A549 treated with DMSO at 1 μM for 4 hours (cell line): Measurements from ENCODE around the gene HEY2. TPM values are rescaled to one million over a fixed set of nuclear protein-coding genes. Genes with fewer than 3 reads are reported as not detected.

Experiments used
- total RNA-seq: library from RNA; stranded (reverse); fragments of 200-300 nt; extraction: Qiagen RNA extraction; gene quantifications from 5 replicates; pipeline ENCODE4 v1.2.3, GENCODE V29; 2022; ENCODE audit warnings: low read depth

HEY2 gene
- 0.06 to 0.09 TPM (median 0.08 TPM) in 5 replicates for total RNA-seq

DNA sequence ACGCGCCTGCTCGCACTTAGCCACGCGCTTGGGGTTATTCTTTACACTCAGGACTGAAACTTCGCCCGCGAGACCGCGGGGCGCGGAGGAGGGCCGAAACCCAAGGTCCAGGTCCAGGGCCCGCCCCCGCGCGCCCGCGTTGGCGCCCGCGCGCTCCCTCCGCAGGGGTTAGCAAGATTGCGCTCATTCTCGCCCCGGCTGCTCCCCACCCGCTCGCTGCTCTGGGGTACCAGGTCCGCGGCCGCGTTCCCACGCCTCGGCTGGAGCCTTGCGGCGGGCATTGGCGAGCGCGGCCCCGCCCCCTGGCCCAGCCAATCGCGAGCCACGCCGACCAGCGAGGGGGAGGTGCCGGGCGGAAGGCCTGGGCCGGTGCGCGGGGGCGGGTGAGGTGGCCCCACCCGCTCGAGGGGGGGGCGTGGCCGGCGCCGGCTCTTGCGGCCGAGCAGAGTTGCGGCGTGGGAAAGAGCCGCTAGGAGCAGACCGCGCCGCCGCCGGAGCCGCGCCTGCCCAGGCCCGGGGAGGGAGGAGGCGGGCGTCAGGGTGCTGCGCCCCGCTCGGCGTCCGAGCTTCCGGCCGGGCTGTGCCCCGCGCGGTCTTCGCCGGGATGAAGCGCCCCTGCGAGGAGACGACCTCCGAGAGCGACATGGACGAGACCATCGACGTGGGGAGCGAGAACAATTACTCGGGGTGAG, at the start of gene HEY2:
TSS of gene HEY2 (plus strand) at position 460 of the 692 bp plus-strand sequence. CDS start at position 605, 145 bp downstream.

DNA sequence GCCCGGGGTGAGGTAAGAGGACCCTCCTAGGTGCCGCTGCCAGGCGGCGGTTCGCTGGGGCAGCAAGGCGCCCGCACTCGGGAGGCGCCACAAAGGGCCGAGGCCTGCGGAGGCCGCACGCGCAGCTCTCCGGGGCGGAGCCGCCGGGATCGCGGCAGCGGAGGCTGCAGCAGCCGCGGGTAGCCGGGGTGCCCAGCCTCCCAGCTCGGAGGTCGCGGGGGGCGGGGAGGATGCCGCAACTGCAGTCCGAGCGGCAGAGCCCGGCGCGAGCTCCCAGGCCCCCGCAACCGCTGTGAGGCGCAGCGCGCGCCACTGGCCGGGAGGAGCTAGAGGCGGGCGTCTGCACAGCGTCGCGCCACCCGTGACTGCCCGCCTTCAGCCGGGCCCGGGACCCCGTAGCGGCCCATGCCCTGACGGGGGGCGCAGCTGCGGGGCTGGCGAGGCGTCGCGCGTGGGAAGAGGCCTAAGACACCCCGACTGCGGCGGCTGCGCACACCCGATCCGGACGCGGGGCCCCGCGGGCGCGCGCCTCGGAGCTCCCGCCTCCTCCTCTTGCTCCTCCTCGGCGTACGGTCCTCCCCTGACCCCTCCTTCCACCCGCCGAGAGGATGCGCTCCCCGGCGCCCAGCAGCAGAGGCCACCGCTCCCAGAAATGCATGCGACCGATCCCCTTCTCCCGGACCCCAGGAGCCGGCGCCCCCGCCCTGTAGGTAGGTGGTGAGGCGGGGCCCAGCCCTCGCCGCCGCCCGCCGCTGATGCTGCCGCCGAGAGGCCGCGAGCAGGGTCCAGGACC, 41.1 kb downstream of the HEY2 start, which contains the start of gene NCOA7:
TSS of gene NCOA7 (plus strand) at position 603 of the 793 bp plus-strand sequence. CDS start 24,395 bp downstream, outside the sequence.

Other genes starting within 250 kb of the HEY2 start
- gene NCOA7, start 41.3 kb downstream of the HEY2 start, total RNA-seq, result 22.1 to 36.1 TPM (median 29.0 TPM) in 5 replicates
- 6.6 to 8.9 TPM (median 8.4 TPM) in 5 replicates for gene HINT3, start 207.1 kb downstream of the HEY2 start, total RNA-seq
- 10.6 to 15.2 TPM (median 13.9 TPM) in 5 replicates for gene TRMT11, start 236.9 kb downstream of the HEY2 start, total RNA-seq